K562 (cell line): Measurements from ENCODE around the gene BIN1. TPM values are rescaled to one million over a fixed set of nuclear protein-coding genes. Genes with fewer than 3 reads are reported as not detected.

ENCODE experiments used
- ATAC-seq: fragments of 200-7000 bp; cut with Tn5 transposase; 3 replicates; pipeline ENCODE4 v1.9.1; 2020; ENCODE audit warnings: moderate library complexity
- BruUV-seq: library from RNA; stranded (reverse); fragments of 400-500 nt; replicated peaks from 2 replicates; lab custom pipeline; 2021; lab: Mats Ljungman, UMichigan
- CTCF ChIA-PET: fragments of 300-600 bp; formaldehyde crosslinking; extraction: SDS; loops from one replicate; lab custom pipeline; 2021; ENCODE audit warnings: low intra/inter-chr PET ratio; lab: Yijun Ruan, JAX
- POLR2A ChIA-PET: fragments of 300-600, 350-650 bp; sonication (Branson Sonifier 250); formaldehyde crosslinking; extraction: SDS; loops from one replicate; lab custom pipeline; 2021; ENCODE audit warnings: antibody characterized with exemption, inconsistent platforms; lab: Yijun Ruan, JAX
- DNase-seq, 4 experiments: peaks; one replicate each; pipeline versions ENCODE4 v3.0.0 to v3.0.0-alpha.2; 2011 to 2018; ENCODE audit warnings: low spot score in 3 of 4, mixed read lengths in 3 of 4; ENCODE audit errors: extremely low read depth in 1 of 4
- FAIRE-seq: peaks from 2 replicates; lab custom pipeline; 2011; peaks lifted over from hg19 to GRCh38; lab: Jason Lieb, UNC
- H2AFZ ChIP-seq: 2 replicates; pipeline ENCODE4 v1.6.0; 2011; ENCODE audit warnings: low read depth, low read length, control low read depth, inconsistent platforms
- H3K27ac ChIP-seq: fragments of 200-600 bp; 3 replicates; pipeline ENCODE4 v1.8.0; 2011; ENCODE audit warnings: low read depth, mild to moderate bottlenecking, control low read depth, inconsistent platforms, low read length, moderate library complexity, mixed read lengths; ENCODE audit errors: extremely low read depth
- H3K27me3 ChIP-seq, 2 experiments: fragments of 300-600 bp in 1 of 2; 2 replicates in 1 of 2; 3 replicates in 1 of 2; pipeline versions ENCODE4 v1.6.0 to v1.8.0; 2011; ENCODE audit warnings: inconsistent platforms in 2 of 2, low read length in 2 of 2, mild to moderate bottlenecking in 1 of 2, mixed read lengths in 1 of 2, moderate library complexity in 1 of 2; ENCODE audit not compliant: control insufficient read depth in 2 of 2, insufficient read depth in 2 of 2
- H3K36me3 ChIP-seq: fragments of 300-600 bp; 3 replicates; pipeline ENCODE4 v1.8.0; 2011; ENCODE audit warnings: mild to moderate bottlenecking, low read length, inconsistent platforms; ENCODE audit not compliant: control insufficient read depth, insufficient read depth
- H3K4me1 ChIP-seq, 2 experiments: fragments of 200-600 bp in 1 of 2; replicated peaks in 1 of 2; 2 replicates in 1 of 2; 3 replicates in 1 of 2; pipeline versions ENCODE4 v1.5.1 to v1.8.0; 2011; ENCODE audit warnings: inconsistent platforms in 2 of 2, low read length in 2 of 2, mild to moderate bottlenecking in 1 of 2, mixed read lengths in 1 of 2, moderate library complexity in 1 of 2; ENCODE audit not compliant: control insufficient read depth in 2 of 2, insufficient read depth in 2 of 2
- H3K4me2 ChIP-seq: 2 replicates; pipeline ENCODE4 v1.6.1; 2011; ENCODE audit warnings: low read length, control low read depth, inconsistent platforms, mixed read lengths; ENCODE audit not compliant: insufficient read depth
- H3K4me3 ChIP-seq: fragments of 200-600 bp; sonication (generic), shearing (Covaris generic); 2 replicates; pipeline ENCODE4 v1.5.1; 2016; ENCODE audit warnings: control low read depth, inconsistent platforms
- H3K79me2 ChIP-seq: fragments of 200-600 bp; 3 replicates; pipeline ENCODE4 v1.8.0; 2011; ENCODE audit warnings: low read length, inconsistent platforms; ENCODE audit not compliant: control insufficient read depth, insufficient read depth
- H3K9ac ChIP-seq, 2 experiments: 2 replicates each; pipeline versions ENCODE4 v1.6.0 to v1.6.1; 2011; ENCODE audit warnings: low read depth in 2 of 2, low read length in 2 of 2, control low read depth in 1 of 2, inconsistent platforms in 1 of 2, mild to moderate bottlenecking in 1 of 2, mixed read lengths in 1 of 2; ENCODE audit not compliant: insufficient read depth in 1 of 2
- H3K9me1 ChIP-seq: one replicate; pipeline ENCODE4 v1.6.0; 2011; ENCODE audit warnings: inconsistent platforms, mild to moderate bottlenecking, low read length, moderate library complexity; ENCODE audit not compliant: control insufficient read depth, insufficient read depth
- H3K9me3 ChIP-seq: replicated peaks from 2 replicates; pipeline ENCODE4 v1.5.1; 2011; ENCODE audit warnings: low read depth, low read length, inconsistent platforms; ENCODE audit not compliant: control insufficient read depth, insufficient read depth
- H4K20me1 ChIP-seq: replicated peaks from 2 replicates; pipeline ENCODE4 v1.6.1; 2011; ENCODE audit warnings: low read length, inconsistent platforms, mixed read lengths; ENCODE audit not compliant: control insufficient read depth, insufficient read depth
- CREB1 ChIP-seq, 2 experiments: sonication (generic) in 1 of 2; formaldehyde crosslinking in 1 of 2; IDR thresholded peaks; 2 replicates each; pipeline versions ENCODE4 v1.6.1 to v1.8.0; 2012 to 2022; ENCODE audit warnings: inconsistent platforms in 1 of 2, mild to moderate bottlenecking in 1 of 2, missing genetic modification reagents in 1 of 2, moderate library complexity in 1 of 2
- DPF2 ChIP-seq: fragments of 450-650 bp; IDR thresholded peaks from 2 replicates; pipeline ENCODE4 v1.6.1; 2016
- FOXJ2 ChIP-seq: fragments of 200-800 bp; sonication (Bioruptor generic); IDR thresholded peaks from 2 replicates; pipeline ENCODE4 v1.6.1; 2016; ENCODE audit warnings: missing genetic modification characterization, missing compliant biosample characterization
- GATAD2B ChIP-seq: fragments of 450-650 bp; IDR thresholded peaks from 2 replicates; pipeline ENCODE4 v1.6.1; 2017; ENCODE audit warnings: mild to moderate bottlenecking, borderline replicate concordance
- NONO ChIP-seq, 2 experiments: fragments of 200-400 bp in 1 of 2; fragments of 450-650 bp in 1 of 2; formaldehyde crosslinking in 1 of 2; IDR thresholded peaks; 2 replicates each; pipeline ENCODE4 v1.6.1; 2017; ENCODE audit warnings: low read depth in 2 of 2, mild to moderate bottlenecking in 2 of 2, moderate library complexity in 2 of 2, low read length in 1 of 2
- RAD21 ChIP-seq, 2 experiments: fragments of 250-450 bp in 1 of 2; fragments of 450-650 bp in 1 of 2; sonication (Bioruptor Pico) in 1 of 2; formaldehyde crosslinking in 1 of 2; IDR thresholded peaks in 1 of 2; conservative IDR thresholded peaks in 1 of 2; 2 replicates each; pipeline versions ENCODE4 v1.4.0 to v1.8.0; 2020 to 2022; ENCODE audit warnings: mild to moderate bottlenecking in 2 of 2, moderate library complexity in 1 of 2
- RBFOX2 ChIP-seq: fragments of 200-400 bp; formaldehyde crosslinking; IDR thresholded peaks from 2 replicates; pipeline ENCODE4 v1.6.1; 2017; ENCODE audit warnings: low read depth, mild to moderate bottlenecking, low read length, moderate library complexity
- RFX1 ChIP-seq: fragments of 450-650 bp; IDR thresholded peaks from 2 replicates; pipeline ENCODE4 v1.6.1; 2016; ENCODE audit warnings: mild to moderate bottlenecking, moderate library complexity
- SETDB1 ChIP-seq: IDR thresholded peaks from one replicate; pipeline ENCODE4 v1.6.1; 2012; ENCODE audit warnings: low read length, control low read depth, inconsistent platforms
- SP2 ChIP-seq: IDR thresholded peaks from 2 replicates; pipeline ENCODE4 v1.6.1; 2011; ENCODE audit warnings: mild to moderate bottlenecking, low read depth, low read length, moderate library complexity; ENCODE audit not compliant: poor library complexity, severe bottlenecking; ENCODE audit errors: extremely low read depth
- TCF3 ChIP-seq: sonication (generic); formaldehyde crosslinking; IDR thresholded peaks from 2 replicates; pipeline ENCODE4 v1.4.0; 2020; ENCODE audit warnings: mild to moderate bottlenecking, missing genetic modification reagents
- THRAP3 ChIP-seq: fragments of 450-650 bp; IDR thresholded peaks from 2 replicates; pipeline ENCODE4 v1.6.1; 2016; ENCODE audit warnings: mild to moderate bottlenecking, inconsistent platforms, borderline replicate concordance
- ZC3H4 ChIP-seq: sonication (generic); formaldehyde crosslinking; IDR thresholded peaks from 2 replicates; pipeline ENCODE4 v1.9.0; 2021; ENCODE audit warnings: missing genetic modification reagents, borderline replicate concordance
- ZFPM2 ChIP-seq: fragments of 250-450 bp; sonication (Bioruptor Pico); IDR thresholded peaks from 2 replicates; pipeline ENCODE4 v1.5.1; 2022; ENCODE audit warnings: mild to moderate bottlenecking
- ZNF140 ChIP-seq: fragments of 250-450 bp; sonication (Bioruptor Pico); IDR thresholded peaks from 2 replicates; pipeline ENCODE4 v1.8.0; 2021; ENCODE audit warnings: moderate library complexity, mild to moderate bottlenecking, inconsistent platforms
- ZNF699 ChIP-seq: fragments of 250-450 bp; sonication (Bioruptor Pico); IDR thresholded peaks from 2 replicates; pipeline ENCODE4 v1.8.0; 2021; ENCODE audit warnings: mild to moderate bottlenecking, moderate library complexity; ENCODE audit not compliant: insufficient replicate concordance
- WGBS: fragments of 100-300 bp; shearing (Covaris generic); methylation state at CpG from one replicate; pipeline ENCODE4 v1.1.6; 2016; ENCODE audit warnings: low coverage, mixed read lengths; ENCODE audit not compliant: insufficient coverage; ENCODE audit errors: missing lambda C conversion rate; 5-methylcytosine and 5-hydroxymethylcytosine counted together
- in situ Hi-C: fragments of 300-500 bp; cut with MboI; formaldehyde crosslinking; loops from 4 replicates; pipeline ENCODE4 v1.15.0; 2018; ENCODE audit warnings: inconsistent platforms, mixed read lengths
- intact Hi-C: fragments of 100-400 bp; cut with micrococcal nuclease; formaldehyde crosslinking; loops from 2 replicates; pipeline ENCODE4 v1.14.2; 2022
- polyA plus RNA-seq, 8 experiments: library from polyadenylated mRNA; depleted of rRNA in 4 of 8; stranded (reverse) in 5 of 8; unstranded in 3 of 8; fragments of >200 nt; fragmentation: Nextera tagmentation in 2 of 8; fragmentation: Illumina TruSeq in 1 of 8; extraction: Ambion mirVana in 2 of 8; extraction: Trizol in 1 of 8; gene quantifications; 2 replicates each; pipeline versions ENCODE4 v1.2.1 to v1.2.3, GENCODE V29; 2011 to 2014; ENCODE audit warnings: inconsistent platforms in 1 of 8, missing spikeins in 1 of 8
- total RNA-seq, 7 experiments: library from RNA; depleted of rRNA in 6 of 7; stranded (reverse); fragments of >200 nt in 6 of 7; fragmentation: Illumina TruSeq in 2 of 7; extraction: Trizol in 2 of 7; gene quantifications; 2 replicates each; pipeline versions ENCODE4 v1.2.1 to v1.2.3, GENCODE V29; 2011 to 2021; ENCODE audit warnings: low replicate concordance in 1 of 7
- TF ChIP-seq, protein P1 (sequence below): fragments of 250-450 bp; sonication (Bioruptor Pico); IDR thresholded peaks from 2 replicates; pipeline ENCODE4 v1.5.0; 2021; ENCODE audit warnings: mild to moderate bottlenecking, moderate library complexity
- TF ChIP-seq, protein P2 (sequence below), 2 experiments: IDR thresholded peaks; 2 replicates each; pipeline ENCODE4 v1.6.1; 2012; ENCODE audit warnings: improper control_type of control experiment in 2 of 2, low read depth in 2 of 2, low read length in 2 of 2, borderline replicate concordance in 1 of 2

Gene BIN1
- total and polyA plus RNA-seq, 9 of the 15 experiments (the other 6 are each of a cell fraction or from before 2014, with no cell fraction given): 0.04 to 2.8 (median 0.79) TPM; not detected in 1

DNA sequence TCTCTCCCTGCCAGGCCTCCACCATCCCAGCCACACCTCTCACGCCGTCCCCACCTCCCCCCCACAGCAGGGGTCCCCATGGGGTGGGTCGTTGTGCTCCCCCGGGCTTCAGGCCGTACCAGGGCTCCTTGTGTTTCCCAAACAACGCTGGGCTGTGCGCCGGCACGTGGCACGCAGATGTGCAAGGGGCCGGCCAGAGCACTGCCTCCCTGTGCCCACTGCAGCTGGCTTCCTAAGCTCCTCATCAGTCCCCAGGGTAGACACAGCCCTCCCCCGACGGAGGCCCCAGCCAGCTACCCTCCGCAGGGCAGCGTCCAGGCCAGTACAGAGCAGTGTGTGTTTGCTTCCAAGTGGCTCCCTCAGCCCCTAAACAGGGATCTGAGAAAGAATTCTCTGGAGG lies 34.0 kb downstream of the BIN1 start:
- WGBS: 31% methylated on average over 10 of the region's 15 CpGs
- in situ Hi-C loops (no loop called here), intact Hi-C loops (no loop called here)
- H3K4me3 ChIP-seq: no peak overlapping the region
- H3K9me3 ChIP-seq: no peaks in the 10 kb centered on the region
- no peaks in the 10 kb centered on the region for H3K9me1 ChIP-seq
- POLR2A ChIA-PET: interaction anchor here (0.5 kb wide), 1 partner anchor 9 kb away, joined by 3 read pairs; no protein-coding TSS in a partner anchor
- no peak overlapping the region for H2AFZ ChIP-seq
- DNase-seq (no peak), ATAC-seq (no peak), FAIRE-seq (no peak)
- H3K27me3 ChIP-seq: peaks cover 0 to 7% of the 10 kb centered on the region in 2 experiments; a peak in 1 of 5 replicates
- H3K4me1 ChIP-seq: peaks cover under 1 to 33% of the 10 kb centered on the region in 2 experiments; a peak in 2 of 5 replicates
- no peaks in the 10 kb centered on the region for H3K36me3 ChIP-seq
- H3K79me2 ChIP-seq: no peaks in the 10 kb centered on the region
- CTCF ChIA-PET: no interaction called here
- H3K27ac ChIP-seq: no peak overlapping the region
- BruUV-seq: no TSS peak
- no peak overlapping the region for H3K4me2 ChIP-seq
- H3K9ac ChIP-seq: peak overlapping the region in 1 of 2 experiments; percentile 9; a peak in 1 of 4 replicates
- 0 out of 2 replicates have a peak, but pooled peaks cover under 1% of the 10 kb centered on the region for H4K20me1 ChIP-seq
- no peak for TF ChIP-seq CREB1 (IDR thresholded peaks at IDR 0.05)
- no peak for TF ChIP-seq CREB1 (CRISPR knock-in tag; IDR thresholded peaks at IDR 0.05)
- TF ChIP-seq FOXJ2 (tag): no peak
- no peak for TF ChIP-seq ZNF140 (CRISPR knock-in tag)
- TF ChIP-seq ZC3H4: no peak
- TF ChIP-seq SP2: no peak
- TF ChIP-seq SETDB1: no peak
- TF ChIP-seq THRAP3: no peak
- no peak for TF ChIP-seq NONO (IDR thresholded peaks at IDR 0.05; ENCODE audit: low read depth in 2 of 2, low read length in 1 of 2)
- TF ChIP-seq, protein P1, sequence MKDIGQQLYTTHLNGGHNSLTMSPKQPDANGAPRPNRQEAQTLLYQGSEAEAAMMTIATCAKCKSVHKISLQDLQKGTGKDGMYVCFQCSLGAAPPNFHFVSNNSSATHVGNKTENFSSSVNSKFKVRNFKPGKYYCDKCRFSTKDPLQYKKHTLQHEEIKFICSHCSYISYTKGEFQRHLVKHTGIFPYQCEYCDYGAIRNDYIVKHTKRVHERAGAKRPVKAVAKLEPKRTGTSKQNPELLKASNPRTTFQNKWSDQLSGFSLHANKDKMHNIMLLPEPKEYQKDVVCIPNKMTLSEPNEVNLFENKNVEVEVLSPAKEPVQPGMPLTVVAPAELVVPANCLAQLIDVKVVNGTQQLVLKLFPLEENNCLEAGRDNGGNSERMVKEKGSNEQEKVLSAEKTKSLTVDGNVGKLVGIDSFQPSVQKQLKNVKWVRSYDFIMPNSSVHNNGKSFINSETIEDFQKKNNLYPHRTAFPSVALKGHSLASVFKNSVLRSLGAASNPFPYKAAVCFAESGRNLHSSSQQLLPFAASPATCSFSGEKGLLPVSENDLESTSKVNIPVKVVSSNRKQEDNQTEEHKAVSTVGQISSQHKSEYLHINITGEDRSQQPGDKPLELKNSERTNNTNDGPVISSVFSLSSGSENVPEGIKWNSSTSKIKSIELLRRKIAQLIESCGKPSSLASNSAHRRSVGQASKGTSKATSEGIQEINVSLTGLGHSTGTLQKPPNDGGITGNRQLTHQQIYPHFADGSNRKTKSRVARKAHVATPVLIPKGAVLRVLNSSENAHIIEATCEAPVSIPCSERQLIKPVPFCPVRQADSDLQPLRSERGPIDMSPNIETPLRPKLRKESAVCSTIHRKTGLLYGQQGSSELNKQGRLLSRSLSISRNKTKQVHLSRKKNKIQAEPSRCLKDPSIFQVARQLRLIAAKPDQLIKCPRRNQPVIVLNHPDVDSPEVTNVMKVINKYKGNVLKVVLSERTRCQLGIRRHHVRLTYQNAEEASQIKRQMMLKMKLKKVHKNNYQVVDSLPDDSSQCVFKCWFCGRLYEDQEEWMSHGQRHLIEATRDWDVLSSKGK (CRISPR knock-in tag): no peak
- TF ChIP-seq GATAD2B: no peak
- TF ChIP-seq RFX1: no peak
- no peak for TF ChIP-seq RAD21 (CRISPR knock-in tag; conservative IDR thresholded peaks at IDR 0.05 in 1 of 2, IDR thresholded peaks at IDR 0.05 in 1 of 2)
- no peak for TF ChIP-seq ZFPM2 (CRISPR knock-in tag)
- no peak for TF ChIP-seq TCF3
- TF ChIP-seq DPF2: no peak
- no peak for TF ChIP-seq RBFOX2
- no peak for TF ChIP-seq ZNF699 (CRISPR knock-in tag)
- TF ChIP-seq, protein P2, sequence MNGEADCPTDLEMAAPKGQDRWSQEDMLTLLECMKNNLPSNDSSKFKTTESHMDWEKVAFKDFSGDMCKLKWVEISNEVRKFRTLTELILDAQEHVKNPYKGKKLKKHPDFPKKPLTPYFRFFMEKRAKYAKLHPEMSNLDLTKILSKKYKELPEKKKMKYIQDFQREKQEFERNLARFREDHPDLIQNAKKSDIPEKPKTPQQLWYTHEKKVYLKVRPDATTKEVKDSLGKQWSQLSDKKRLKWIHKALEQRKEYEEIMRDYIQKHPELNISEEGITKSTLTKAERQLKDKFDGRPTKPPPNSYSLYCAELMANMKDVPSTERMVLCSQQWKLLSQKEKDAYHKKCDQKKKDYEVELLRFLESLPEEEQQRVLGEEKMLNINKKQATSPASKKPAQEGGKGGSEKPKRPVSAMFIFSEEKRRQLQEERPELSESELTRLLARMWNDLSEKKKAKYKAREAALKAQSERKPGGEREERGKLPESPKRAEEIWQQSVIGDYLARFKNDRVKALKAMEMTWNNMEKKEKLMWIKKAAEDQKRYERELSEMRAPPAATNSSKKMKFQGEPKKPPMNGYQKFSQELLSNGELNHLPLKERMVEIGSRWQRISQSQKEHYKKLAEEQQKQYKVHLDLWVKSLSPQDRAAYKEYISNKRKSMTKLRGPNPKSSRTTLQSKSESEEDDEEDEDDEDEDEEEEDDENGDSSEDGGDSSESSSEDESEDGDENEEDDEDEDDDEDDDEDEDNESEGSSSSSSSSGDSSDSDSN (IDR thresholded peaks at IDR 0.05; ENCODE audit: borderline replicate concordance in 1 of 2, low read depth in 2 of 2, low read length in 2 of 2): no peak
